ENCODE results near the gene SAFB2.

Gene SAFB2

DNA sequence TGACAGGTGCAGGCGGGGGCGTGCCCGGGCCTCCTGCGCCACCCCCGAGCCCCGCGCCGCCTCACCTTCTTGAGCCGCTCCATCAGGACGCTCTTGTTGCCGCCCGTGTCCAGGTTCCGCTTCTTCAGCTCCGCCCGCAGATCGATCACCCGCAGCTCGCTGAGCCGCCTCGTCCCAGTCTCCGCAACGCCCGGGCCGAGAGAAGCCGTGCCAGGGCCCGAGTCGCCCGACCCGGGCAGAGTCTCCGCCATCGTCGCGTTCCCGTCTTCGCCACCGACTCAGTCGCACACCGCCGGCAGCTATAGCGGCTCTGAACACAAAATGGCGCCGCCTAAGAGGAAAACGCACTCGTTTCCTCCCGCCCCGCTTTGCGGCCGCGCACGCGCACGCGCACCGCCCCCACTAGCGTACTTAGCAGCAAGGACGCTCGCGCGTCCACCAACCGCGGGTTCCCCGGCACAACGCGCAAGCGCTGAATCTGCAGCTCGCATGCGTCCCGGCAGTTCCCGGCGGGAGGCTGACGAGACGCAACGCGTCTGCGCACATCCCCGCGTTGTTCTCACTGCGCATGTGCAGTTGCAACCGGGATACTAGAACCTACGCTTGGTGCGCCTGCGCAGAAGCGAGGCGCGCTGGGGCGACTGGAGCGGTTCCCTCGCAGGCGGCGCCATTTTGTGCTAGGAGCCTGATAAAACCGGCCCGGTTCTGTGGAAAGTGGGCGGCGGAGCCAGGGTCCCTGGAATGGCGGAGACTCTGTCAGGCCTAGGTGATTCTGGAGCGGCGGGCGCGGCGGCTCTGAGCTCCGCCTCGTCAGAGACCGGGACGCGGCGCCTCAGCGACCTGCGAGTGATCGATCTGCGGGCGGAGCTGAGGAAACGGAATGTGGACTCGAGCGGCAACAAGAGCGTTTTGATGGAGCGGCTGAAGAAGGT, at the start of gene SAFB2, which contains the start of gene SAFB:
Gene SAFB2, minus strand, starts transcription at position 312 of the 932 bp plus-strand sequence. Its CDS starts 61 bp downstream, at position 251.
Gene SAFB, plus strand, starts transcription at position 619 of the 932 bp plus-strand sequence. Its CDS starts 123 bp downstream, at position 742.
- in situ Hi-C loops (cut with HindIII; ENCODE audit: low sequenced_read_pairs): no loop called here

DNA sequence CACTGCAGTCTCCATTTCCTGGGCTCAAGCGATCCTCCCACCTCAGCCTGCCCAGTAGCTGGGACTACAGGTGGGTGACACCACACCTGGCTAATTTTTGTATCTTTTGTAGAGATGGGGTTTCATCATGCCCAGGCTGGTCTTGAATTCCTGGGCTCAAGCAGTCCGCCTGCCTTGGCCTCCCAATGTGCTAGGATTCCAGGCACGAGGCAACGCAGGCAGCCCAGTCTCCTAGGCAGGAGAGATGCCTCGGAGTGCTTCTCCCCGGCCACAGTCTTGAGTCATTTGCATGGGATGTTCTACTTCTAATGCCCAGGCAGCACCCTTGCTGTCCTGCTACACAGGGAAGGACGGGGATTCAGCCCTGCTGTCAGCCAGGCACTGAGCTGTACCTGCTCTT, 49.0 kb upstream of the SAFB2 start:
- in situ Hi-C loops (cut with HindIII; ENCODE audit: low sequenced_read_pairs): no loop called here

DNA sequence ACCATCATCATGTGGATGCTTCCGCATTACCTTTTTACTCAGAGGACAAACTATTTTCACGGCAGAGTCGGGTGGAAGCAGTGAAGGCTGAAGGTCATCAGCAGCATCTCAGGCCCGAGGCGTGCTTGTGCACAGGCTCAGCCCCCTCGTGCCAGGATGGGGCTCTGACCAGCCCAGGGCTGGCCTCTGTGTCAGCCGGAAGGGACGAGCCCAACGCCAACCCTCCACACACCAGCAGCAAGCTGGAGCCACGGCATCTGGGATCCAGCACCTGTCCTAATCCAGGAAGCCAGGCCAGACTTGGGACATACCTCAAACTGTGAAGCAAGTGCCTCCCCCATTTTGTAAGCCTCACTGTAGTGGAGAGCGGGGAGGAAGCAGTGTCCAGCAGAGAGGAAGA, 46.6 kb upstream of the SAFB2 start:
- in situ Hi-C loops (cut with HindIII; ENCODE audit: low sequenced_read_pairs): no loop called here

DNA sequence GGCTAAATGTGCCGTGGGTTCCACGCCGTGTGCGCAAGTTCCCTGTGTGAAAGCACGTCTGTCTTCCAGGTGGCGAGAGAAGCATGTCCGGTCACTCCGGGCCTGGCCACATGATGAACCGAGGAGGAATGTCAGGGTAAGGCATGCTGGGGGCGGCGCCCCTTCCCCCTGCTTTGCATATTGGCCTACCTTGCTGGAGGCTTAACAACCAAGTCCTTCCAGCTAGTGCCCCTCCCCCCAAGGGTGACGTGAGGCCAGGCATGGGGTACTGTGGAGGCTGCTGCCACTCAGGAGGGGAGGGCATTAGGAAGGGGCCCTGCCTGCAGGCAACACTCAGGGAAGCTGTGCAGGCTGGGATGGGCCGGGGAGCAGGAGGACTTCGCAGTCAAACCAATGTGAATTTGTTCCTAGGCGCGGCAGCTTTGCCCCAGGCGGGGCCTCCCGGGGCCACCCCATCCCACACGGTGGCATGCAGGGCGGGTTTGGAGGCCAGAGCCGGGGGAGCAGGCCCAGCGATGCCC, 45.2 kb upstream of the SAFB2 start:
- in situ Hi-C loops (cut with HindIII; ENCODE audit: low sequenced_read_pairs): no loop called here

DNA sequence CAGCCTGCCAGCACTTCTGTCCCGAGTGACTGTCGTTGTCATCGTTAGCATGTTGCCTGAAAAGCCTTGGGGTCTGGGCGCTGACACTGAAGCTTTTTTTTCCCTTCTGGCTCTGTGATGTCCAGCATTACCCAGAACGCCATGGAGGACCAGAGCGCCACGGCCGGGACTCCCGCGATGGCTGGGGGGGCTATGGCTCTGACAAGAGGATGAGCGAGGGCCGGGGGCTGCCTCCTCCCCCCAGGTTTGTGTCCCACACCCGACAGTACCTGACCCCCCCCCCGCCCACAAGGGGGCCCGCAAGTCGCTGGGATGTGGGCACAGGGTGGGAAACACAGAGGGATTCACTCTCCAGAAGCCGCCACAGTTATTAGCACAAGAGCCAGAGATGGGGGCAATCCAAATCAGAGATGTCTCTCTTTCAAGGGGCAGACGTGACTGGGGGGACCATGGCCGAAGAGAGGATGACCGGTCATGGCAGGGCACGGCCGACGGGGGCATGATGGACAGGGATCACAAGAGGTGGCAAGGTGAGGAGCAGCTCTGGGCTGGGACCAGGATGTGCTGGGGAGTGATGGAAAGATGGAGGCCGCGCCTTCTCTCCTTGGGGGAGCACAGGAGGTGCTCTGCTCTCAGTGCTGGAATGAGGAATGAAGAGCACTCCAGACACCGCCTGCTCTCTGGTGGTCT, 44.5 kb upstream of the SAFB2 start:
- in situ Hi-C loops (cut with HindIII; ENCODE audit: low sequenced_read_pairs): no loop called here

DNA sequence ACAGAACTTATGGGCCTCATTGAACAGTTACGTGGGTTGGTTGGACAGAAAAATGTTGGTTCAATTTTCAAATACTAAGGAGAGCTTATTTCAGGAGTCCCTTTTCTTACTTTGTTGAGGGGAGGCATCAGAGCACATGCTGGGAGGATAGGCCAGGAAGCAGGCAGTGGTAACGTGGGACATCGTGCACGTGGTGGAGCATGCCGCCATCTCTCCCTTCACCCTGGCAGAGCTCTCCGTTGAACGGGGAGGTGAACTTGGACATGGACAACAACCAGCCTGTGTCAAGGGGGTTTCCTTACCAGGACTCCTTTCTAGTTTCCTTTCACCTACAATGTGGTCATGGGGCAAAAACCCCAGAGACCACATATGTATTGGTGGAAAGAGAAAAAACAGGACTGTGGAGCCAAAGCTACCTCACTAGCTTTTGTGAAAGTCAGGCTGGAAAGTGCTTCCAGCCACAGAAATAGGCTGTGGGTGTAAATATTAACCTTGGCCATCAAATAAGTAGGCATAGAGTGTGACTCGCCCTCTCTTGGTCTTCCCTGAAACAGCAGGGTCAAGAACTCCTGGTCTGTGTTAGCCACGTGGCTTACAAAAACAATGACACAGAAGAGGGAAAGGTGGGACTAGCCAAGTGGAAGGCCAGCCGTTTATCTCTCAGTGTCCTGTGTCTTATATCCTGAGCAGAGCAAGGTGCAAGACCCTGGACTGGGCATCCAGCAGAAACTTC, 43.4 kb upstream of the SAFB2 start:
- in situ Hi-C loops (cut with HindIII; ENCODE audit: low sequenced_read_pairs): no loop called here

DNA sequence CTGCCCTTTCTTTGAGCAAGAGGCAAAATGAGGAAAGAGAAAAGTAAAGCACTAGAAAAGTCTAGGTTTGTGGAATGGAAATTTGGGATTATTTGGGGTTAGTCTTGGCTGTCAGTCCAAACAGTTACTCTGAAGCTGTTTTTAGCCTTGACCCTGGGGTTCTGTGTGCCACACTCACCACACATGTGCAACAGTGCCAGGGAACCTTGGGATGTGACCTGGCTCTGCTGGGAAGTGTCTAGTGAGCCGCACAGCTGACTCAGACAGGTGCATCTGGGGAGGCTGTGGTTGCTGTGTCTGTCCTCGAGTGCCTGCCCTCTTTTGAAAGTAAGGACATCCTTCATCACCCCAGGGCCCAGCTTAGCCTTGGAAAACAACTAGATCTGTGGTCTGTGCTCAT, 41.9 kb upstream of the SAFB2 start:
- in situ Hi-C loops (cut with HindIII; ENCODE audit: low sequenced_read_pairs): no loop called here

DNA sequence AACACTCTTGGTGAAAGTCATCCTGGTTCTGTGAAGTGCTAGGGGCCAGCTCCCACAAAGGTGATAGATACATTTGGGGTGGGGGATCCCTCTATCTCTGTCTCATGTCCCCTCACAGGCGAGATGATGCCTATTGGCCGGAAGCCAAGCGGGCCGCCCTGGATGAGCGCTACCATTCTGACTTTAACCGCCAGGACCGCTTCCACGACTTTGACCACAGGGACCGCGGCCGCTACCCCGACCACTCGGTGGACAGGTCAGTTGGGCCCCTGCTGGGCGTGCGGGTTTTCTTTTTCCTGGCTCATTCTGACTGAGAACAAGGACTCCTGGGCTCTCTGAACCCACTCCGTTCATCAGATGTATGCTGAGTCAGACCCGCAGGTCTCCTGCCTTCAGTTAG, 41.3 kb upstream of the SAFB2 start:
- in situ Hi-C loops (cut with HindIII; ENCODE audit: low sequenced_read_pairs): no loop called here

DNA sequence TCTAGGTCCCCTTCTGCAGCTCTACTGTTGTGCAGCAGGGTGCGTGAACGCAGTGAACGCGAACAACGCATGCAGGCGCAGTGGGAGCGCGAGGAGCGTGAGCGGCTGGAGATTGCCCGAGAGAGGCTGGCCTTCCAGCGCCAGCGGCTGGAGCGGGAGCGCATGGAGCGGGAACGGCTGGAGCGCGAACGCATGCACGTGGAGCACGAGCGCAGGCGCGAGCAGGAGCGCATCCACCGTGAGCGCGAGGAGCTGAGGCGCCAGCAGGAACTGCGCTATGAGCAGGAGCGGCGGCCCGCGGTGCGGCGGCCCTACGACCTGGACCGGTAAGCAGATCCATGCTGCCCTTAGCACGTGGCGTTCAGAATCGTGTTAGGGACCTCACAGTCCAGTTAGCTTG, 38.9 kb upstream of the SAFB2 start:
- in situ Hi-C loops (cut with HindIII; ENCODE audit: low sequenced_read_pairs): no loop called here

DNA sequence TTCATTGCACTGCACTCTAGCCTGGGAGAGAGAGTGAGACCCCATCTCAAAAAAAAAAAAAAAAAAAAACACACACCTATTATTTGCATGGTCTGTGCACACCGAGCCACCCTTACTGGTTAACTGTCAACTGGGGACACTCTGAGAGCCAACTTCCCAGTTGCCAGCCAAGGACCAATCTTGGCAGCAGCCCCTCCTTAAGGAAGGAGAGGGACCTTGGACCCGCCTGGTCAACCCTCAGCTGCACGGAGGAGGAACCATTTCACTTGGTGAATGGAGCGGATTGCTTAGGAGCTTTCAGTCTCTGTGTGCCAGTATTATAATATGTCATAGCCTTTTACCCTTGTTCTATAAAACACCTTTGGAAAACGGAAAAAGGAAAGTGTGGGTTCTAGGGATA, 32.8 kb upstream of the SAFB2 start:
- in situ Hi-C loops (cut with HindIII; ENCODE audit: low sequenced_read_pairs): no loop called here

DNA sequence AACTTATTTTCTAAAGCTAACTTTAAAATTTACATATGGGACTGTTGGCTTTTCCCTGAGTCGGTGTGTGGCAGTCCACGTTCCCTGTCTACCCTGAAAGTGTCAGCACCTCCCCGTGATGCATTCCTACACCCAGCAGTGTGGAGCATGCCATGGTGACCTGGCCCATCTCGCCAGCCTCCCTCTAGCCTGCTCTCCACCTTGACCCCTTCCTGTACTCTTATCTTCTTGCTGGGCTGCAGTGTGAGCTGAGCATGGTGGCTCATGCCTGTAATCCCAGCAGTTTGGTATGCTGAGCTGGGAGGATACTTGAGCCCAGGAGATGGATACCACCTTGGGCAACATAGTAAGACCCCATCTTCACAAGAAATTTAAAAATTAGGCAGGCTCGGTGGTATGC, 32.4 kb upstream of the SAFB2 start:
- in situ Hi-C loops (cut with HindIII; ENCODE audit: low sequenced_read_pairs): no loop called here

DNA sequence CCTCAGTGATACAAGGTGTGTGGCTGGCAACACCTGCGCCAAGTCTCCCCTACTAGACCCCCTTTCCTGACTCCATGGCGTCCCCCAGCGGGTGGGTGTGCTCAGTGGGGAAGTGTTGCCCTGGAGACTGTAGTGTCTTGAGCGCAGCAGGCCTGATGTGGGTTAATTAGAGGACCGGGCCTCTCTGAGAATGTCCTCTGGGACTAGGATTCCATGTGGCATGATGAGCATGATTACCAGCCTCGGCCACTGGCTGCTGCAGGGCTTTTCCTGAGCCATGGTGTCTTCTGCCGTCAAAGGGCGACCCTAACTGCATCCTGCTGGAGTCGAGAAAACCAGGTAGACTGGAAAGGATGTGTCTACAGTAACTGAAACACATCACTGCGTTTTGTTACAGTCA, 29.7 kb upstream of the SAFB2 start:
- in situ Hi-C loops (cut with HindIII; ENCODE audit: low sequenced_read_pairs): no loop called here

DNA sequence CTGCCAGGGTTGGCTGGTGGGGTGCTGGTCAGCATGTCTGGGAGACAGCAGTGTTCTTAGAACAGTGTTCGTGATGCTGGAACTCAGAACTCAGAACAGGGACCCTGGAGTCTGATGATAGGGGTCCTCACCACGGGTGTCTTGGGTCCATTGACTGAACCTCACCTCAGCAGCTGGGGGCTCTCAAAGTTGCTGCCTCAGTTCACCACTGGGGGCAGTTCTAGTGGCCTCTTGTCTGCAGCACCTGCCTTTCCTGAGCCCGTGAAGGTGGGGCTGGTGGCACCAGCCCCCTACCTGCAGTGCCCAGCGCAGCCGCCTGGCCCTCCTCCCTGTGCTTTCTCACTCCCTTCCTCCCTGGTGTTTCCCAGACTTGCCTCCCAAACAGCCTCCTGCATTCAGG, 28.8 kb upstream of the SAFB2 start:
- in situ Hi-C loops (cut with HindIII; ENCODE audit: low sequenced_read_pairs): no loop called here

DNA sequence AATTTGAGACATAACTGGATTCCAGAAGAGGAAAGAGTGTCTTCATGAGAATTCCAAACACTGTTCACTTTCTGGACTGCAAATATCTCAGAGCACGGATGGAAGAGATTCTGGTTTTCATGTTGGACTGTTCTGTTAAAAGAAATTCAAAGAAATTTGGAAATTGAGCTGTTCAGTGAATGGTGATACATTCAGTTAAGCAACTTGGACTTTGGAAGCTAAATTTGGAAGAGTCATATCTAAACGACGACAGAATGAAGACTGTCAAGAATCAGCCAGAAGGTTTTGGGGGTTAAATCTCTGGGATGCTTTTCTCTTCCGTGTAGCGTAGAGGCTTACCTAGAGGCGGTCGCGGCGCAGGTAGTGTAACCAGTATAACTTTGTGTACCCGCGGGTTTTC, 25.9 kb upstream of the SAFB2 start:
- in situ Hi-C loops (cut with HindIII; ENCODE audit: low sequenced_read_pairs): no loop called here

DNA sequence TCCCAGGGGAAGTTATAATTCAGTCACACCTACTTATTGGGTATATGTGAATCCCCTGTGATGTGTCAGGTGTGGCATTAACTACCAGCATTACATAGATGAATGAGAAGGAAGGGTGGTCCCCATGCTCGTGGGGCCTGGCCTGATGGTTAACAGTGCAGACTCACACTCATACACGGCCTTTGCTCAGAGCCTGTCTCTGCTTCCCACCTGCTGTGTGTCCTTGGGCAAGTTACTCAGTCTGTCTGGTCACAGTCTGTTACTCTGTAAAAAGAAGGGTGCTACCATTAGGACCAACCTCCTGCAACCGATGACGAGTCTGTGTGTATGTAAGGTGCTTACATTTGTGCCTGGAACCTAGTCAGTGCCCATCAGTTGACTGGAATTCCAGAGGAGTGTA, 24.1 kb upstream of the SAFB2 start:
- in situ Hi-C loops (cut with HindIII; ENCODE audit: low sequenced_read_pairs): no loop called here

DNA sequence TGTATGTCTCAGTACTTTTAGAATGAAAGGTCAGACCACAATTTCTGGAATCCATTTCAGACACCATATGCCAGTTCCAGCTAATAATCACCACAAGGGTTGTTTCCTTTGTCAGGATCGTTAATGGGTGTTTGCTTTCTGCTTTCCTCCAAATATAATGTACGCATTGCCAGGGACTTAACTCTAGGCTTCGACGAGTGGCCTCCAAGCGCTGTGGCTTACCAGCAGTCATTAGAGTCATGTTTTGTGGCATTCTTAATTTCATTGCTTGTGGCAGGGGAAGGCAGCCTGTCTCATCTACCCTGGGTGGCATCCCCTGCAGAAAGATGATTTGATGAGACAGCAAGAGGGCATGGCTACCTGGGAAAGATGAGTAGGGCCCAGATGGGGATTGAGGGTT, 22.8 kb upstream of the SAFB2 start:
- in situ Hi-C loops (cut with HindIII; ENCODE audit: low sequenced_read_pairs): no loop called here

DNA sequence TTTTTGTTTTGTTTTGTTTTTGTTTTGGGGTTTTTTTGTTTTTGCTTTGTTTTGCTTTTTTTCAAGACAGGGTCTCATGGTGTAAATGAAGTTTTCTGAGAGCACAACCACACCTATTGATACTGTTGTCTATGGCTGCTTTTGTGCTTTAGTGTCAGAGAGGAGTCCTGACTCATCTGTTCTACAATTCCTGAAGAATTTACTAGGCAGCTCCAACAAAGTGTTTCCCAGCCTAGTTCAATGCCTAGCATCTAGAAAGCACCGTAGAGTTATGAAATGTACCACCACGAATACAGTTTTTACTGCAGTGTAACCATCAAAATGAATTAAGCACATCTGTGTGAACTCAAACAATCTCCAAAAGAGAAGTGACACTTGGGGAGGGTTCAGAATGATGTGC, 21.5 kb upstream of the SAFB2 start:
- in situ Hi-C loops (cut with HindIII; ENCODE audit: low sequenced_read_pairs): no loop called here

DNA sequence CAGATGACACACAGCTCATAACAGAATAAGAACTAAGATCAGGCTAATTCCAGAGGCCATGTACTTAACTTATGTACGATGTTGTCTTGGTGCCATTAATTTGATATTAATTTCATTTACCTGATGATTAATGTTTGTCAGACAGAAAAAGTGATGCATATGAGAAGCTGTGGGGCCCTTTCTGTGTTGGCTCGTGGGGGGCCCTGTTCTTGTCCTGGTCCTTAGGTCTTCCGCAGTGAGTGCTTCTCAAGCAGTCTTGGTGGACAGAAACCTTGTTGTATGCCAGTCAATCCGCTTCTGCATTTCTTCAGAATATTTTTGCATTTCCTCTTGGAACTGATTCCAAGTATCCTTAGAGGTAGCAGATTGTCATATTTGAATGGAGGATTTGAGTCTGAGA, 20.5 kb upstream of the SAFB2 start:
- in situ Hi-C loops (cut with HindIII; ENCODE audit: low sequenced_read_pairs): no loop called here

DNA sequence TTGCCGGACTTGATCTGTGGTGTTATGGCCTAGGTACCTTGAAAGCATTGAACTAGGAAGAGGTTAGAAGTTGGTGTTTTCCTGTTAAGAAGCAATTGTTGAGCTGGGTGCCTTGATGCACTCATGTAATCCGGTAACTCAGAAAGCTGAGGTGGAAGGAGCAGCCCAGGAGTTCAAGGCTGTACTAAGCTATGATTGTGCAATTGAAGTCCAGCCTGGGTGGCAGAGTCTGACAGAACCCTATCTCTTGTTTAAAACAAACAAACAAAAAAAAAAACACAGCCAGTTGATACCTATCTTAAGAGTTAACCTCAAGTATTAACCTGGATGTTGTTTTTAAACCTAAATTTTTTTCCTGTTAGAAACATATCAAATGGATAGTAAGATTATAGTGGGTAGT, 19.6 kb upstream of the SAFB2 start:
- in situ Hi-C loops (cut with HindIII; ENCODE audit: low sequenced_read_pairs): no loop called here

DNA sequence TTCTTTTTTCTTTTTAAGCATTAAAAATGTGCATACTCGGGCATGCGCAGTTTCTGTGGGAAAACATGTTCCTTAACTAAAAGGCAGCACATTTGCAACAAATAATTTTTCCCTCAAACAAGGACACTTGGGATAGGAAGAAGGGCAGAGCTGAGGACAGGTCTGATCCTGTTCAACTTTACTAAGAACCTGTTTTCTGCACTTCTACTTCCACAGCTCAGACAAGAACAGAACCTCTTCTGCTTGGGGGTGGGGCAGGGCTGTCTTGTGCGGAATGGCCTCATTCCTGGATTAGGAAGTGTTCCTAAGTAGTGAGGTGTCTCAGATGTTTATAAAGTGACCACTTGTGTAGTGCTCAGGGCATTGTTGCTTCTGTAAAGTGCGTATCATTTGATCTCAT, 18.6 kb upstream of the SAFB2 start:
- in situ Hi-C loops (cut with HindIII; ENCODE audit: low sequenced_read_pairs): no loop called here

DNA sequence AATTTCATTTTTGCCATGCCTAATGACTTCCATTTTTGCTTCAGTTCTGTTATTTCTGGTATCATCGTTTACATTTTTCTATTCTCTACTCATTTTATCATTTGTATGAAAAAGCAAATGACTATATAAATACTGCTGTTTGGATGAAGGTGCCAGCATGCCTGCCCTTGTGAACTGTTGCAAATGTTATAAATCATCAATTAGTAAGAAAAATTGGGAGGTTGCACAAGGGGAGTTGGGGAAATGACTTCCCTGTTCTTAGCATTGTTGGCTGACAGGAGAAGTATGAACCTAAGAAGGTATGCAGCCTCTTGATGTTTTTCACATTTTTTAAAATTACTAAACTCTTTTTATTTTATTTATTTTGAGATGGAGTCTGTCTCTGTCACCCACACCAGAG, 15.4 kb upstream of the SAFB2 start:
- in situ Hi-C loops (cut with HindIII; ENCODE audit: low sequenced_read_pairs): no loop called here

All from DLD1 (cell line).